KG1 (cell line): ENCODE results near the gene C4orf50.

ENCODE experiments used
- DNase-seq: peaks from one replicate; lab custom pipeline; 2025; lab: John Stamatoyannopoulos, UW

C4orf50 gene

GRCh38 chr4:5921101-5921980 is 96.9 kb downstream of the C4orf50 start:
- DNase-seq: no peak

GRCh38 chr4:5919571-5919970 is 98.7 kb downstream of the C4orf50 start:
- no peak for DNase-seq

- no peak for DNase-seq
Measured at GRCh38 chr4:5919044-5919443, 99.2 kb downstream of the C4orf50 start.

- DNase-seq: no peak
Measured at GRCh38 chr4:5918331-5918985, 99.8 kb downstream of the C4orf50 start.

- no peak for DNase-seq
Measured at GRCh38 chr4:5917672-5918071, 100.6 kb downstream of the C4orf50 start.

- DNase-seq: no peak
Measured at GRCh38 chr4:5916229-5916628, 102.0 kb downstream of the C4orf50 start.

GRCh38 chr4:5913454-5913853 is 104.8 kb downstream of the C4orf50 start:
- DNase-seq: no peak

- no peak for DNase-seq
Measured at GRCh38 chr4:5912614-5913019, 105.6 kb downstream of the C4orf50 start.

GRCh38 chr4:5908876-5909427 is 109.3 kb downstream of the C4orf50 start:
- no peak for DNase-seq

- DNase-seq: no peak
Measured at GRCh38 chr4:5906191-5906590, 112.0 kb downstream of the C4orf50 start.

- no peak for DNase-seq
Measured at GRCh38 chr4:5905714-5906113, 112.5 kb downstream of the C4orf50 start.

GRCh38 chr4:5900844-5901243 is 117.4 kb downstream of the C4orf50 start:
- DNase-seq: no peak

- no peak for DNase-seq
Measured at GRCh38 chr4:5899881-5900280, 118.3 kb downstream of the C4orf50 start.

GRCh38 chr4:5899396-5899795 is 118.8 kb downstream of the C4orf50 start:
- DNase-seq: no peak

GRCh38 chr4:5897674-5898073 is 120.6 kb downstream of the C4orf50 start:
- no peak for DNase-seq

GRCh38 chr4:5895287-5895686 is 122.9 kb downstream of the C4orf50 start:
- DNase-seq: no peak

- no peak for DNase-seq
Measured at GRCh38 chr4:5894266-5894665, 124.0 kb downstream of the C4orf50 start.

GRCh38 chr4:5893591-5893990 is 124.6 kb downstream of the C4orf50 start:
- no peak for DNase-seq

- DNase-seq: no peak
Measured at GRCh38 chr4:5893004-5893580, 125.1 kb downstream of the C4orf50 start, which contains the start of gene CRMP1. Gene CRMP1, minus strand, starts transcription at chr4:5893086. Its CDS starts 117 bp downstream, at chr4:5892969.

GRCh38 chr4:5892323-5893003 is 125.8 kb downstream of the C4orf50 start:
- DNase-seq: no peak

- DNase-seq: no peak
Measured at GRCh38 chr4:5891563-5892322, 126.5 kb downstream of the C4orf50 start.
